DMS114 treated with DMSO at 0.1 percent for 48 hours (cell line): Measurements from ENCODE around the gene TNRC6C.
"Not testable (repeated sequence)": the region's sequence is repeated elsewhere in the genome, so short reads cannot be mapped to it uniquely, and the experiment has no call there.

Source experiments
- DNase-seq: peaks from one replicate; lab custom pipeline; 2025; ENCODE audit not compliant: unreplicated experiment; lab: John Stamatoyannopoulos, UW

The TNRC6C gene

GRCh38 chr17:78041386-78042179 lies 83.1 kb downstream of the TNRC6C start:
- no peak for DNase-seq

- DNase-seq, result no peak
Measured at GRCh38 chr17:78042542-78042941, 84.0 kb downstream of the TNRC6C start.

- DNase-seq, result no peak
Measured at GRCh38 chr17:78043031-78043430, 84.5 kb downstream of the TNRC6C start.

- no peak for DNase-seq
Measured at GRCh38 chr17:78044280-78044835, 85.9 kb downstream of the TNRC6C start.

- DNase-seq, result no peak
Measured at GRCh38 chr17:78045316-78045715, 86.8 kb downstream of the TNRC6C start.

- no peak for DNase-seq
Measured at GRCh38 chr17:78046923-78047322, 88.4 kb downstream of the TNRC6C start.

GRCh38 chr17:78048346-78049292 lies 90.1 kb downstream of the TNRC6C start:
- DNase-seq, result no peak

- DNase-seq, result no peak
Measured at GRCh38 chr17:78049609-78050008, 91.1 kb downstream of the TNRC6C start.

GRCh38 chr17:78051186-78051972 lies 92.9 kb downstream of the TNRC6C start:
- DNase-seq, result no peak

- DNase-seq, result no peak
Measured at GRCh38 chr17:78053777-78054468, 95.4 kb downstream of the TNRC6C start.

GRCh38 chr17:78057113-78057740 lies 98.7 kb downstream of the TNRC6C start:
- no peak for DNase-seq

- no peak for DNase-seq
Measured at GRCh38 chr17:78058001-78058400, 99.5 kb downstream of the TNRC6C start.

- no peak for DNase-seq
Measured at GRCh38 chr17:78058581-78058980, 100.1 kb downstream of the TNRC6C start.

GRCh38 chr17:78062596-78062995 lies 104.1 kb downstream of the TNRC6C start:
- DNase-seq, result no peak

GRCh38 chr17:78063489-78063888 lies 105.0 kb downstream of the TNRC6C start:
- DNase-seq, result no peak

- DNase-seq, result no peak
Measured at GRCh38 chr17:78064708-78065107, 106.2 kb downstream of the TNRC6C start.

- not testable (repeated sequence) for DNase-seq
Measured at GRCh38 chr17:78066976-78067375, 108.5 kb downstream of the TNRC6C start.

GRCh38 chr17:78069695-78070094 lies 111.2 kb downstream of the TNRC6C start:
- no peak for DNase-seq

GRCh38 chr17:78072961-78073360 lies 114.5 kb downstream of the TNRC6C start:
- DNase-seq, result no peak

- DNase-seq, result no peak
Measured at GRCh38 chr17:78075011-78075410, 116.5 kb downstream of the TNRC6C start.
